SK-N-SH (cell line): ENCODE measurements around the gene ULK3. TPM values are rescaled to one million over a fixed set of nuclear protein-coding genes. Genes with fewer than 3 reads are reported as not detected.

Experiments
- CTCF ChIA-PET: fragments of 300-600, 350-600 bp; formaldehyde crosslinking; extraction: SDS; loops from one replicate; lab custom pipeline; 2021; lab: Yijun Ruan, JAX
- POLR2A ChIA-PET: fragments of 350-600 bp; sonication (Branson Sonifier 250); formaldehyde crosslinking; extraction: SDS; loops from one replicate; lab custom pipeline; 2020; ENCODE audit warnings: antibody characterized with exemption, inconsistent platforms; lab: Yijun Ruan, JAX
- DNase-seq: peaks from one replicate; pipeline ENCODE4 v3.0.0; 2012
- H2AFZ ChIP-seq: fragments of 200-600 bp; sonication (generic); 2 replicates; pipeline ENCODE4 v1.8.1; 2016; ENCODE audit warnings: antibody characterized with exemption, mild to moderate bottlenecking, low read depth
- H3F3A ChIP-seq: fragments of 200-600 bp; sonication (generic); replicated peaks from 2 replicates; pipeline ENCODE3; 2016; ENCODE audit warnings: antibody characterized with exemption, mild to moderate bottlenecking; ENCODE audit not compliant: insufficient read depth
- H3K27ac ChIP-seq, 2 experiments: fragments of 200-500 bp in 1 of 2; fragments of 200-600 bp in 1 of 2; sonication (Bioruptor generic) in 1 of 2; sonication (generic), shearing (Covaris generic) in 1 of 2; 2 replicates each; pipeline versions ENCODE4 v1.5.1 to v1.6.1; 2014 to 2016; ENCODE audit warnings: low read depth in 2 of 2, inconsistent platforms in 1 of 2, low read length in 1 of 2, mild to moderate bottlenecking in 1 of 2, mixed read lengths in 1 of 2
- H3K27me3 ChIP-seq: fragments of 200-600 bp; sonication (generic), shearing (Covaris generic); 2 replicates; pipeline ENCODE4 v1.6.1; 2016; ENCODE audit warnings: mixed run types; ENCODE audit not compliant: insufficient read depth
- H3K36me3 ChIP-seq, 2 experiments: fragments of 200-500 bp in 1 of 2; fragments of 200-600 bp in 1 of 2; sonication (Bioruptor generic) in 1 of 2; sonication (generic) in 1 of 2; replicated peaks in 1 of 2; 2 replicates each; pipeline versions ENCODE3 to v1.5.1; 2014 to 2016; ENCODE audit warnings: low read length in 1 of 2, mild to moderate bottlenecking in 1 of 2; ENCODE audit not compliant: insufficient read depth in 2 of 2, control insufficient read depth in 1 of 2
- H3K4me1 ChIP-seq, 2 experiments: fragments of 200-500 bp in 1 of 2; fragments of 200-600 bp in 1 of 2; sonication (Bioruptor generic) in 1 of 2; sonication (generic), shearing (Covaris generic) in 1 of 2; 2 replicates each; pipeline versions ENCODE4 v1.5.1 to v1.6.1; 2014 to 2016; ENCODE audit warnings: low read depth in 1 of 2, low read length in 1 of 2, mixed run types in 1 of 2; ENCODE audit not compliant: insufficient read depth in 2 of 2, control insufficient read depth in 1 of 2
- H3K4me2 ChIP-seq: fragments of 200-600 bp; sonication (generic), shearing (Covaris generic); 2 replicates; pipeline ENCODE4 v1.6.1; 2017; ENCODE audit warnings: mixed run types
- H3K4me3 ChIP-seq, 2 experiments: fragments of 200-500 bp in 1 of 2; fragments of 200-600 bp in 1 of 2; sonication (Bioruptor generic) in 1 of 2; sonication (generic), shearing (Covaris generic) in 1 of 2; 2 replicates each; pipeline versions ENCODE4 v1.5.1 to v1.8.1; 2014 to 2016; ENCODE audit warnings: low read depth in 2 of 2, inconsistent platforms in 1 of 2, low read length in 1 of 2, mild to moderate bottlenecking in 1 of 2, mixed read lengths in 1 of 2, moderate library complexity in 1 of 2
- H3K79me2 ChIP-seq: fragments of 200-600 bp; sonication (generic); 2 replicates; pipeline ENCODE4 v1.8.1; 2017; ENCODE audit warnings: mild to moderate bottlenecking; ENCODE audit not compliant: insufficient read depth
- H3K9ac ChIP-seq: fragments of 200-600 bp; sonication (generic); 2 replicates; pipeline ENCODE4 v1.6.1; 2017; ENCODE audit warnings: mixed run types
- H3K9me2 ChIP-seq: fragments of 200-600 bp; sonication (generic); 2 replicates; pipeline ENCODE4 v1.6.1; 2017; ENCODE audit warnings: mixed run types
- H3K9me3 ChIP-seq: fragments of 200-600 bp; sonication (generic); 2 replicates; pipeline ENCODE4 v1.6.1; 2017; ENCODE audit warnings: mixed run types, mild to moderate bottlenecking, moderate library complexity
- H4K20me1 ChIP-seq: fragments of 200-600 bp; sonication (generic); 2 replicates; pipeline ENCODE4 v1.6.1; 2017; ENCODE audit warnings: mild to moderate bottlenecking, mixed run types; ENCODE audit not compliant: insufficient read depth
- FOXJ3 ChIP-seq: sonication (generic); formaldehyde crosslinking; IDR thresholded peaks from 2 replicates; pipeline ENCODE4 v1.5.1; 2020; ENCODE audit warnings: mild to moderate bottlenecking, missing genetic modification reagents
- JUND ChIP-seq: IDR thresholded peaks from 2 replicates; pipeline ENCODE4 v1.4.0; 2012
- MAX ChIP-seq: IDR thresholded peaks from 2 replicates; pipeline ENCODE4 v1.4.0; 2012; ENCODE audit warnings: low read depth
- NFIC ChIP-seq: IDR thresholded peaks from 2 replicates; pipeline ENCODE4 v1.4.0; 2012; ENCODE audit warnings: borderline replicate concordance
- NRF1 ChIP-seq: IDR thresholded peaks from 2 replicates; pipeline ENCODE4 v1.6.1; 2012; ENCODE audit warnings: low read depth, mild to moderate bottlenecking, low read length
- POLR2AphosphoS5 ChIP-seq: IDR thresholded peaks from 2 replicates; pipeline ENCODE4 v1.6.1; 2012; ENCODE audit warnings: low read depth, low read length
- REST ChIP-seq: IDR thresholded peaks from 2 replicates; pipeline ENCODE4 v1.6.1; 2012; ENCODE audit warnings: mild to moderate bottlenecking, low read depth, low read length, moderate library complexity
- SIN3A ChIP-seq: IDR thresholded peaks from 2 replicates; pipeline ENCODE4 v1.6.1; 2012; ENCODE audit warnings: low read depth, mild to moderate bottlenecking, low read length, moderate library complexity, borderline replicate concordance
- TCF12 ChIP-seq: IDR thresholded peaks from 2 replicates; pipeline ENCODE4 v1.4.0; 2012
- TEAD4 ChIP-seq: IDR thresholded peaks from 2 replicates; pipeline ENCODE4 v1.4.0; 2012; ENCODE audit warnings: mild to moderate bottlenecking, borderline replicate concordance; ENCODE audit not compliant: insufficient read depth
- WGBS: methylation state at CpG from one replicate; pipeline ENCODE4 v1.1.6; 2017; ENCODE audit warnings: low lambda C conversion rate; 5-methylcytosine and 5-hydroxymethylcytosine counted together
- polyA plus RNA-seq, 3 experiments: library from polyadenylated mRNA; depleted of rRNA; stranded (reverse); fragments of >200 nt; gene quantifications; 2 replicates each; pipeline ENCODE4 v1.2.3, GENCODE V29; 2012
- small RNA-seq, 7 experiments: library from RNA; depleted of rRNA; stranded (forward); fragments of <200 nt; gene quantifications; one replicate each; pipeline ENCODE3, GENCODE V24; 2012

The ULK3 gene
- polyA plus RNA-seq, 1 of the 3 experiments (the other 2 are of a cell fraction): 41.3 TPM

GRCh38 chr15:74786551-74787165 is 56.3 kb downstream of the ULK3 start:
- no peak overlapping the region for H3K4me2 ChIP-seq
- H3K79me2 ChIP-seq: peaks cover 92% of the 10 kb centered on the region
- POLR2A ChIA-PET: no interaction called here
- CTCF ChIA-PET: interaction anchor here (0.8 to 4.5 kb wide), 23 partner anchors 7 to 241 kb away, joined by 3 to 23 read pairs (median 6); partner anchors contain the start of genes CPLX3 and MPI
- H3K27me3 ChIP-seq: no peaks in the 10 kb centered on the region
- H3F3A ChIP-seq: peaks cover 14% of the 10 kb centered on the region
- H3K4me1 ChIP-seq: peaks cover 21 to 62% of the 10 kb centered on the region in 2 experiments
- no peak overlapping the region for H2AFZ ChIP-seq
- no peak for DNase-seq
- H3K9me3 ChIP-seq: no peaks in the 10 kb centered on the region
- 100% methylated on average over 3 of the region's 7 CpGs for whole genome bisulfite sequencing
- no peak overlapping the region; a peak in 1 of 4 replicates for H3K27ac ChIP-seq
- H3K36me3 ChIP-seq: peaks cover 0 to 10% of the 10 kb centered on the region in 2 experiments
- TF ChIP-seq NFIC (no peak), MAX (no peak), SIN3A (no peak), TEAD4 (no peak), REST (no peak), POLR2AphosphoS5 (no peak), TCF12 (no peak), JUND (no peak), FOXJ3 (CRISPR knock-in tag) (no peak), NRF1 (no peak)
- TF ChIP-seq, all 33 proteins: peak for 0
- no peak overlapping the region for H3K4me3 ChIP-seq
- peaks cover 89% of the 10 kb centered on the region for H4K20me1 ChIP-seq
- H3K9ac ChIP-seq: no peak overlapping the region
- H3K9me2 ChIP-seq: no peaks in the 10 kb centered on the region

Small RNA genes within 50 kb of the gene (small RNA-seq; reads per million reads assigned to genes)
- gene CPLX3 (0 reads per million in 7 experiments), gene MIR4513 (0 reads per million in 7 experiments), gene MIR6882 (0 to 7.8 (median 0.98) reads per million in 7 experiments)

Other genes with a start within 250 kb of the ULK3 start
- gene CLK3, start 227.3 kb downstream of the ULK3 start, polyA plus RNA-seq (2012; rRNA removed): 67.7 and 72.4 TPM in 2 replicates
- gene EDC3, start 147.1 kb downstream of the ULK3 start, polyA plus RNA-seq (2012; rRNA removed): 34.9 and 44.5 TPM in 2 replicates
- gene CYP1A1, start 117.6 kb downstream of the ULK3 start, polyA plus RNA-seq (2012; rRNA removed): 0.07 and 0.15 TPM in 2 replicates
- not detected in 2 replicates for gene CYP1A2, start 94.3 kb downstream of the ULK3 start, polyA plus RNA-seq (2012; rRNA removed)
- 34.7 and 53.1 TPM in 2 replicates for gene CSK, start 61.1 kb downstream of the ULK3 start, polyA plus RNA-seq (2012; rRNA removed)
- gene LMAN1L, start 30.3 kb downstream of the ULK3 start, polyA plus RNA-seq (2012; rRNA removed): 0.02 TPM in 1 of 2 replicates, not detected in the other
- not detected in 2 replicates for gene CPLX3, start 16.5 kb downstream of the ULK3 start, polyA plus RNA-seq (2012; rRNA removed)
- 88.1 and 99.5 TPM in 2 replicates for gene SCAMP2, start 30.2 kb upstream of the ULK3 start, polyA plus RNA-seq (2012; rRNA removed)
- 58.2 and 63.5 TPM in 2 replicates for gene MPI, start 46.9 kb upstream of the ULK3 start, polyA plus RNA-seq (2012; rRNA removed)
- gene FAM219B, start 63.7 kb upstream of the ULK3 start, polyA plus RNA-seq (2012; rRNA removed): 53.0 and 90.2 TPM in 2 replicates
- 112 and 158 TPM in 2 replicates for gene COX5A, start 94.9 kb upstream of the ULK3 start, polyA plus RNA-seq (2012; rRNA removed)
- 1.7 TPM in 2 replicates for gene RPP25, start 113.6 kb upstream of the ULK3 start, polyA plus RNA-seq (2012; rRNA removed)
- 27.9 and 32.7 TPM in 2 replicates for gene SCAMP5, start 152.4 kb upstream of the ULK3 start, polyA plus RNA-seq (2012; rRNA removed)
- gene PPCDC, start 180.4 kb upstream of the ULK3 start, polyA plus RNA-seq (2012; rRNA removed): 19.8 and 20.7 TPM in 2 replicates